HEK293 (cell line): Measurements from ENCODE around the gene PTS.

Experiments used
- CTCF ChIP-seq: fragments of 450-650 bp; formaldehyde crosslinking; IDR thresholded peaks from 2 replicates; pipeline ENCODE4 v1.5.1; 2016; ENCODE audit warnings: missing biosample characterization, missing genetic modification characterization
- PATZ1 ChIP-seq: fragments of 450-650 bp; formaldehyde crosslinking; IDR thresholded peaks from 2 replicates; pipeline ENCODE4 v1.5.1; 2016; ENCODE audit warnings: missing biosample characterization, missing genetic modification characterization
- SETDB1 ChIP-seq: IDR thresholded peaks from one replicate; pipeline ENCODE4 v1.6.1; 2017; ENCODE audit warnings: mild to moderate bottlenecking, low read length, moderate library complexity, mixed read lengths; ENCODE audit not compliant: insufficient read length
- ZBTB11 ChIP-seq: fragments of 450-650 bp; formaldehyde crosslinking; conservative IDR thresholded peaks from 2 replicates; pipeline ENCODE4 v1.5.1; 2016; ENCODE audit warnings: low read depth, missing biosample characterization, missing genetic modification characterization
- ZBTB20 ChIP-seq: fragments of 450-650 bp; formaldehyde crosslinking; IDR thresholded peaks from 2 replicates; pipeline ENCODE4 v1.5.1; 2016; ENCODE audit warnings: missing biosample characterization, missing genetic modification characterization
- ZBTB26 ChIP-seq: fragments of 450-650 bp; formaldehyde crosslinking; optimal IDR thresholded peaks from 2 replicates; pipeline ENCODE3; 2016; ENCODE audit warnings: missing biosample characterization, mild to moderate bottlenecking, missing genetic modification characterization
- ZBTB49 ChIP-seq: fragments of 450-650 bp; formaldehyde crosslinking; IDR thresholded peaks from 2 replicates; pipeline ENCODE4 v1.5.1; 2016; ENCODE audit warnings: missing biosample characterization, missing genetic modification characterization, low read depth
- ZBTB7A ChIP-seq: fragments of 450-650 bp; formaldehyde crosslinking; IDR thresholded peaks from 2 replicates; pipeline ENCODE4 v1.5.1; 2016; ENCODE audit warnings: low read depth, missing biosample characterization, missing genetic modification characterization
- ZNF2 ChIP-seq: fragments of 450-650 bp; formaldehyde crosslinking; IDR thresholded peaks from 2 replicates; pipeline ENCODE4 v1.5.1; 2016; ENCODE audit warnings: missing biosample characterization, missing genetic modification characterization
- ZNF488 ChIP-seq: fragments of 450-650 bp; formaldehyde crosslinking; IDR thresholded peaks from 2 replicates; pipeline ENCODE4 v1.5.1; 2016; ENCODE audit warnings: missing biosample characterization, missing genetic modification characterization
- ZNF501 ChIP-seq: fragments of 450-650 bp; formaldehyde crosslinking; IDR thresholded peaks from 2 replicates; pipeline ENCODE4 v1.5.1; 2016; ENCODE audit warnings: missing biosample characterization, missing genetic modification characterization
- ZNF596 ChIP-seq: fragments of 450-650 bp; IDR thresholded peaks from 2 replicates; pipeline ENCODE4 v1.5.0; 2018; ENCODE audit warnings: missing biosample characterization, mild to moderate bottlenecking, missing genetic modification characterization, moderate library complexity
- ZNF76 ChIP-seq: fragments of 450-650 bp; formaldehyde crosslinking; IDR thresholded peaks from 2 replicates; pipeline ENCODE4; 2016; ENCODE audit warnings: low read depth, missing biosample characterization, missing genetic modification characterization, borderline replicate concordance

GRCh38 chr11:112177589-112177988 is 48.6 kb upstream of the PTS start:
- no peak for TF ChIP-seq CTCF (tag by site-specific recombination)
- no peak for TF ChIP-seq PATZ1 (tag by site-specific recombination)
- no peak for TF ChIP-seq ZBTB7A
- no peak for TF ChIP-seq ZBTB49 (tag by site-specific recombination)
- TF ChIP-seq ZBTB20: no peak
- no peak for TF ChIP-seq ZNF501 (tag by site-specific recombination)
- TF ChIP-seq ZNF596: no peak
- no peak for TF ChIP-seq ZNF2 (tag by site-specific recombination)
- TF ChIP-seq ZBTB26 (tag by site-specific recombination): no peak
- no peak for TF ChIP-seq ZBTB11
- TF ChIP-seq SETDB1: no peak
- TF ChIP-seq ZNF488 (tag by site-specific recombination): no peak
- TF ChIP-seq ZNF76: no peak
